ENCODE results near the gene SVOP. TPM values are rescaled to one million over a fixed set of nuclear protein-coding genes. Genes with fewer than 3 reads are reported as not detected.

The SVOP gene
- total and polyA plus RNA-seq, 4 donors: 0.10 TPM; not detected in 3

- TF ChIP-seq NR2F2 (IDR thresholded peaks at IDR 0.05) (no peak), EGR1 (IDR thresholded peaks at IDR 0.05; ENCODE audit: low read depth in 2 of 2) (no peak), TAF1 (conservative IDR thresholded peaks at IDR 0.05) (no peak), RAD21 (IDR thresholded peaks at IDR 0.05) (no peak), JUND (IDR thresholded peaks at IDR 0.05) (no peak), ZBTB33 (IDR thresholded peaks at IDR 0.05) (no peak), GABPA (IDR thresholded peaks at IDR 0.05 in 1 of 2, conservative IDR thresholded peaks at IDR 0.05 in 1 of 2) (no peak)
- Histone ChIP-seq H3K36me3 (ENCODE audit: control insufficient read depth in 4 of 4, insufficient read depth in 3 of 4, low read depth in 1 of 4, low read length in 3 of 4) (no peaks in the 10 kb centered on the region), H3K9ac (ENCODE audit: low read depth in 1 of 2, low read length in 2 of 2) (no peak overlapping the region), H3K27me3 (ENCODE audit: control insufficient read depth in 4 of 4, insufficient read depth in 4 of 4, low read length in 3 of 4) (no peaks in the 10 kb centered on the region), H3K27ac (ENCODE audit: low read depth in 1 of 2, low read length in 2 of 2) (no peak overlapping the region), H3K4me3 (ENCODE audit: low read depth in 1 of 3, low read length in 3 of 3) (no peak overlapping the region), H3K4me1 (ENCODE audit: control insufficient read depth in 4 of 4, insufficient read depth in 4 of 4, low read length in 3 of 4) (peaks cover 0 to 7% (median 3%) of the 10 kb centered on the region in 4 donors), H3K9me3 (ENCODE audit: control insufficient read depth in 4 of 4, low read length in 3 of 4) (no peaks in the 10 kb centered on the region)
- DNase-seq (ENCODE audit: low spot score): no peak
- 71% methylated on average over 2 of the region's 2 CpGs for WGBS
These were observed 102.7 kb downstream of the SVOP start for GRCh38 chr12:108918206-108918605.

- WGBS: 80% methylated on average over 5 of the region's 5 CpGs
- Histone ChIP-seq H3K9ac (ENCODE audit: low read depth in 1 of 2, low read length in 2 of 2) (no peak overlapping the region), H3K9me3 (ENCODE audit: control insufficient read depth in 4 of 4, low read length in 3 of 4) (no peaks in the 10 kb centered on the region), H3K27me3 (ENCODE audit: control insufficient read depth in 4 of 4, insufficient read depth in 4 of 4, low read length in 3 of 4) (no peaks in the 10 kb centered on the region), H3K4me3 (ENCODE audit: low read depth in 1 of 3, low read length in 3 of 3) (no peak overlapping the region), H3K27ac (ENCODE audit: low read depth in 1 of 2, low read length in 2 of 2) (no peak overlapping the region), H3K36me3 (ENCODE audit: control insufficient read depth in 4 of 4, insufficient read depth in 3 of 4, low read depth in 1 of 4, low read length in 3 of 4) (no peaks in the 10 kb centered on the region), H3K4me1 (ENCODE audit: control insufficient read depth in 4 of 4, insufficient read depth in 4 of 4, low read length in 3 of 4) (peaks cover 0 to 3% (median 0%) of the 10 kb centered on the region in 4 donors)
- no peak for DNase-seq (ENCODE audit: low spot score)
- no peak for TF ChIP-seq CTCF (IDR thresholded peaks at IDR 0.05; ENCODE audit: low read depth, low read length, missing input control)
- TF ChIP-seq HNF4G (IDR thresholded peaks at IDR 0.05): no peak
- TF ChIP-seq ZBTB33 (IDR thresholded peaks at IDR 0.05): no peak
- TF ChIP-seq FOXA1 (IDR thresholded peaks at IDR 0.05): no peak
- no peak for TF ChIP-seq YY1 (IDR thresholded peaks at IDR 0.05)
- no peak for TF ChIP-seq GABPA (IDR thresholded peaks at IDR 0.05 in 1 of 2, conservative IDR thresholded peaks at IDR 0.05 in 1 of 2)
- TF ChIP-seq REST (IDR thresholded peaks at IDR 0.05): no peak
- no peak for TF ChIP-seq JUND (IDR thresholded peaks at IDR 0.05)
- TF ChIP-seq NR2F2 (IDR thresholded peaks at IDR 0.05): no peak
- no peak for TF ChIP-seq TAF1 (conservative IDR thresholded peaks at IDR 0.05)
- no peak for TF ChIP-seq HNF4A (conservative IDR thresholded peaks at IDR 0.05)
- no peak for TF ChIP-seq FOXA2 (IDR thresholded peaks at IDR 0.05)
- TF ChIP-seq RAD21 (IDR thresholded peaks at IDR 0.05): no peak
- no peak for TF ChIP-seq RXRA (IDR thresholded peaks at IDR 0.05)
- no peak for TF ChIP-seq MAX (IDR thresholded peaks at IDR 0.05)
- no peak for TF ChIP-seq SP1 (IDR thresholded peaks at IDR 0.05)
- TF ChIP-seq EGR1 (IDR thresholded peaks at IDR 0.05; ENCODE audit: low read depth in 2 of 2): no peak
- TF ChIP-seq ATF3 (IDR thresholded peaks at IDR 0.05): no peak
These were observed 104.5 kb downstream of the SVOP start for GRCh38 chr12:108916336-108916735.
